HCT116 (cell line): ENCODE data around the gene DERA. TPM values are rescaled to one million over a fixed set of nuclear protein-coding genes. Genes with fewer than 3 reads are reported as not detected.
A peak's percentile ranks its signal among the peaks of the same experiment; 100 is the strongest.

Source experiments
- ATAC-seq: fragments of 200-7000 bp; cut with Tn5 transposase; 2 replicates; pipeline ENCODE4 v1.9.1; 2020; ENCODE audit warnings: mild to moderate bottlenecking, moderate library complexity
- BruUV-seq: library from RNA; stranded (reverse); fragments of 400-500 nt; replicated peaks from 2 replicates; lab custom pipeline; 2021; lab: Mats Ljungman, UMichigan
- CTCF ChIA-PET: fragments of 300-600 bp; sonication (Branson Sonifier 250); formaldehyde crosslinking; loops from one replicate; lab custom pipeline; 2021; ENCODE audit warnings: antibody characterized with exemption; lab: Charles Lee
- POLR2A ChIA-PET: fragments of 300-600, 350-600 bp; sonication (Branson Sonifier 250); formaldehyde crosslinking; loops from one replicate; lab custom pipeline; 2021; ENCODE audit warnings: antibody characterized with exemption; lab: Charles Lee
- RAD21 ChIA-PET, 2 experiments: fragments of 300-600 bp; sonication (Branson Sonifier 250); formaldehyde crosslinking; loops; one replicate each; lab custom pipeline; 2023; ENCODE audit warnings: low total read pairs in 2 of 2; ENCODE audit not compliant: uncharacterized antibody in 2 of 2, unreplicated experiment in 2 of 2, low non-redundant PET in 1 of 2; lab: Charles Lee
- DNase-seq: peaks from one replicate; pipeline ENCODE4 v3.0.0-alpha.2; 2010; ENCODE audit warnings: low read depth, low spot score
- H2AFZ ChIP-seq: fragments of 200-600 bp; shearing (Covaris generic), sonication (generic); 2 replicates; pipeline ENCODE4 v1.6.1; 2017; ENCODE audit warnings: low read depth, mixed run types, mixed read lengths, antibody characterized with exemption, low read length; ENCODE audit not compliant: poor library complexity, severe bottlenecking
- H3K27ac ChIP-seq: 2 replicates; pipeline ENCODE4 v1.5.1; 2012; ENCODE audit warnings: low read depth, low read length
- H3K27me3 ChIP-seq: fragments of 200-600 bp; sonication (generic); 2 replicates; pipeline ENCODE4 v1.6.1; 2016; ENCODE audit warnings: mixed run types, low read length, mixed read lengths; ENCODE audit not compliant: insufficient read depth
- H3K36me3 ChIP-seq, 2 experiments: fragments of 200-500 bp in 1 of 2; fragments of 200-600 bp in 1 of 2; sonication (Bioruptor generic) in 1 of 2; sonication (generic) in 1 of 2; 2 replicates each; pipeline versions ENCODE4 v1.5.1 to v1.6.1; 2014 to 2016; ENCODE audit warnings: low read length in 2 of 2, inconsistent platforms in 1 of 2, mixed read lengths in 1 of 2, mixed run types in 1 of 2; ENCODE audit not compliant: insufficient read depth in 2 of 2, control insufficient read depth in 1 of 2
- H3K4me1 ChIP-seq, 2 experiments: fragments of 200-600 bp in 1 of 2; sonication (generic) in 1 of 2; 2 replicates each; pipeline versions ENCODE4 v1.5.1 to v1.6.1; 2012 to 2017; ENCODE audit warnings: low read length in 2 of 2, inconsistent platforms in 1 of 2, mild to moderate bottlenecking in 1 of 2, mixed read lengths in 1 of 2, mixed run types in 1 of 2, moderate library complexity in 1 of 2; ENCODE audit not compliant: insufficient read depth in 2 of 2, control insufficient read depth in 1 of 2
- H3K4me2 ChIP-seq: fragments of 200-600 bp; sonication (generic); 2 replicates; pipeline ENCODE4 v1.6.1; 2017; ENCODE audit warnings: mixed run types, low read length, mixed read lengths
- H3K4me3 ChIP-seq, 2 experiments: fragments of 200-600 bp in 1 of 2; sonication (generic) in 1 of 2; replicated peaks in 1 of 2; 2 replicates each; pipeline ENCODE4 v1.5.1; 2011 to 2016; ENCODE audit warnings: low read length in 2 of 2, control low read depth in 1 of 2, low read depth in 1 of 2, mild to moderate bottlenecking in 1 of 2, mixed read lengths in 1 of 2, mixed run types in 1 of 2
- H3K79me2 ChIP-seq: fragments of 200-600 bp; sonication (generic); 2 replicates; pipeline ENCODE4 v1.6.1; 2017; ENCODE audit warnings: mild to moderate bottlenecking, mixed run types, low read length, moderate library complexity, mixed read lengths; ENCODE audit not compliant: insufficient read depth
- H3K9ac ChIP-seq: fragments of 200-600 bp; sonication (generic); 2 replicates; pipeline ENCODE4 v1.6.1; 2016; ENCODE audit warnings: low read length, mixed read lengths
- H3K9me2 ChIP-seq: fragments of 200-600 bp; sonication (generic), shearing (Covaris generic); 2 replicates; pipeline ENCODE4 v1.6.1; 2017; ENCODE audit warnings: mixed run types, mild to moderate bottlenecking, moderate library complexity; ENCODE audit not compliant: insufficient read depth
- H3K9me3 ChIP-seq, 2 experiments: fragments of 200-500 bp in 1 of 2; fragments of 200-600 bp in 1 of 2; sonication (Bioruptor generic) in 1 of 2; sonication (generic) in 1 of 2; 2 replicates each; pipeline ENCODE4 v1.6.1; 2014 to 2017; ENCODE audit warnings: low read length in 2 of 2, mixed read lengths in 2 of 2, inconsistent platforms in 1 of 2, low read depth in 1 of 2, mild to moderate bottlenecking in 1 of 2, mixed run types in 1 of 2, moderate library complexity in 1 of 2; ENCODE audit not compliant: control insufficient read depth in 1 of 2, insufficient read depth in 1 of 2
- H4K20me1 ChIP-seq: fragments of 200-600 bp; sonication (generic), shearing (Covaris generic); 2 replicates; pipeline ENCODE4 v1.6.1; 2017; ENCODE audit warnings: mixed run types, mild to moderate bottlenecking, moderate library complexity; ENCODE audit not compliant: insufficient read depth
- ATF3 ChIP-seq: IDR thresholded peaks from 2 replicates; pipeline ENCODE4 v1.6.1; 2012
- CTCF ChIP-seq, 3 experiments: fragments of 200-600 bp in 1 of 3; sonication (generic) in 1 of 3; IDR thresholded peaks in 2 of 3; conservative IDR thresholded peaks in 1 of 3; 2 replicates each; pipeline ENCODE4 v1.5.1; 2012 to 2017; ENCODE audit warnings: low read depth in 2 of 3, low read length in 2 of 3, antibody characterized with exemption in 1 of 3, borderline replicate concordance in 1 of 3, control low read depth in 1 of 3, mild to moderate bottlenecking in 1 of 3, mixed read lengths in 1 of 3, mixed run types in 1 of 3, moderate library complexity in 1 of 3; ENCODE audit not compliant: insufficient read depth in 1 of 3
- POLR2AphosphoS5 ChIP-seq: IDR thresholded peaks from 2 replicates; pipeline ENCODE4 v1.6.1; 2011; ENCODE audit warnings: mild to moderate bottlenecking, low read depth, low read length, moderate library complexity
- RAD21 ChIP-seq: IDR thresholded peaks from 2 replicates; pipeline ENCODE4 v1.6.1; 2012; ENCODE audit warnings: low read depth, mild to moderate bottlenecking
- ZBTB33 ChIP-seq: IDR thresholded peaks from 2 replicates; pipeline ENCODE4 v1.6.1; 2011; ENCODE audit warnings: mild to moderate bottlenecking, low read length, moderate library complexity; ENCODE audit not compliant: insufficient replicate concordance; ENCODE audit errors: extremely low read depth
- ZNF274 ChIP-seq: fragments of 200-500 bp; sonication (Bioruptor generic); IDR thresholded peaks from 2 replicates; pipeline ENCODE4 v1.6.1; 2014; ENCODE audit warnings: mild to moderate bottlenecking, low read depth, low read length, inconsistent platforms
- intact Hi-C: fragments of 100-400 bp; cut with micrococcal nuclease; formaldehyde crosslinking; loops from 2 replicates; pipeline ENCODE4 v1.10.0; 2022
- total RNA-seq: library from RNA; stranded (reverse); gene quantifications from one replicate; pipeline ENCODE4 v1.2.1, GENCODE V29; 2021; ENCODE audit not compliant: unreplicated experiment

The DERA gene
- total RNA-seq, 1 experiment from 2014 or later: 32.6 TPM

GRCh38 chr12:15979096-15980092 lies 68.3 kb downstream of the DERA start:
- RAD21 ChIA-PET: no interaction called here
- H3K4me3 ChIP-seq: no peak overlapping the region

More at GRCh38 chr12:15979096-15980092, 68.3 kb downstream of the DERA start:
- Histone ChIP-seq H3K36me3 (no peaks in the 10 kb centered on the region), H3K27me3 (no peaks in the 10 kb centered on the region), H3K4me2 (no peak overlapping the region), H3K9me2 (no peaks in the 10 kb centered on the region), H3K79me2 (no peaks in the 10 kb centered on the region), H2AFZ (no peak overlapping the region), H3K9me3 (no peaks in the 10 kb centered on the region), H3K9ac (no peak overlapping the region), H4K20me1 (no peaks in the 10 kb centered on the region), H3K4me1 (peaks cover 0 to 7% of the 10 kb centered on the region in 2 experiments; a peak in 1 of 4 replicates), H3K27ac (no peak overlapping the region)
- ChIA-PET POLR2A (no interaction called here), CTCF (interaction anchor here (0.6 to 1.4 kb wide), 3 partner anchors 9 to 197 kb away, joined by 3 read pairs; no protein-coding TSS in a partner anchor)
- TF ChIP-seq ZBTB33 (no peak), ZNF274 (no peak), ATF3 (no peak), RAD21 (peak; percentile 26), POLR2AphosphoS5 (no peak), CTCF (IDR thresholded peaks at IDR 0.05 in 2 of 3, conservative IDR thresholded peaks at IDR 0.05 in 1 of 3; ENCODE audit: borderline replicate concordance in 1 of 3, insufficient read depth in 1 of 3, low read depth in 2 of 3, low read length in 2 of 3) (peak in 2 of 3 experiments; percentile 73 to 82; a peak in 4 of 6 replicates)
- no TSS peak for BruUV-seq
- intact Hi-C loops: no loop called here
- peak; percentile 99 for ATAC-seq
- no peak for DNase-seq
